Panc1 (cell line): ENCODE results near the gene SEMA3D.

ENCODE experiments used
- TF ChIP-seq, protein P1 (sequence below), 2 experiments: IDR thresholded peaks; 2 replicates each; pipeline ENCODE4 v1.6.1; 2011 to 2012; ENCODE audit warnings: low read depth in 2 of 2, control low read depth in 1 of 2, low read length in 1 of 2, mild to moderate bottlenecking in 1 of 2, moderate library complexity in 1 of 2; ENCODE audit not compliant: insufficient read depth in 1 of 2
- TF ChIP-seq, protein P2 (sequence below): fragments of 450-650 bp; IDR thresholded peaks from 2 replicates; pipeline ENCODE4 v1.5.1; 2017; ENCODE audit warnings: mild to moderate bottlenecking

DNA sequence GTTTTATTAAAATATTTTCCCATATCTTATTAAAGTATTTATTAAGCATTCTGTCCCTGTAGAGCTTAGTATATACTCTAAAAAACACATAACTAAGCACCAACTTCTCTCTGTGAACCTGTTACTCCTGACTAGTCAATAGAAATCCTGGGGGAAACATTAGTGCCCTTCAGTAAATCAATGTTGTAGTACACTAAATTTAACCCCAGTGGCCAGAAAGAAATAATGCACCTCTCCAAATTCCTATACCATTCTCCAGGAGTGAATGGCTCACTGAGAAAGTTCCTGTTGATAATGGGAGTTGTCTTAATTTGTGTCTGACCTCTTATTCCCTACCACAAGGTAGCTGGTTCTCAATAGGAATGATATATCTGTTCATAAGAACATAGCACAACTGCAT is 188.2 kb downstream of the SEMA3D start:
- TF ChIP-seq, protein P1, sequence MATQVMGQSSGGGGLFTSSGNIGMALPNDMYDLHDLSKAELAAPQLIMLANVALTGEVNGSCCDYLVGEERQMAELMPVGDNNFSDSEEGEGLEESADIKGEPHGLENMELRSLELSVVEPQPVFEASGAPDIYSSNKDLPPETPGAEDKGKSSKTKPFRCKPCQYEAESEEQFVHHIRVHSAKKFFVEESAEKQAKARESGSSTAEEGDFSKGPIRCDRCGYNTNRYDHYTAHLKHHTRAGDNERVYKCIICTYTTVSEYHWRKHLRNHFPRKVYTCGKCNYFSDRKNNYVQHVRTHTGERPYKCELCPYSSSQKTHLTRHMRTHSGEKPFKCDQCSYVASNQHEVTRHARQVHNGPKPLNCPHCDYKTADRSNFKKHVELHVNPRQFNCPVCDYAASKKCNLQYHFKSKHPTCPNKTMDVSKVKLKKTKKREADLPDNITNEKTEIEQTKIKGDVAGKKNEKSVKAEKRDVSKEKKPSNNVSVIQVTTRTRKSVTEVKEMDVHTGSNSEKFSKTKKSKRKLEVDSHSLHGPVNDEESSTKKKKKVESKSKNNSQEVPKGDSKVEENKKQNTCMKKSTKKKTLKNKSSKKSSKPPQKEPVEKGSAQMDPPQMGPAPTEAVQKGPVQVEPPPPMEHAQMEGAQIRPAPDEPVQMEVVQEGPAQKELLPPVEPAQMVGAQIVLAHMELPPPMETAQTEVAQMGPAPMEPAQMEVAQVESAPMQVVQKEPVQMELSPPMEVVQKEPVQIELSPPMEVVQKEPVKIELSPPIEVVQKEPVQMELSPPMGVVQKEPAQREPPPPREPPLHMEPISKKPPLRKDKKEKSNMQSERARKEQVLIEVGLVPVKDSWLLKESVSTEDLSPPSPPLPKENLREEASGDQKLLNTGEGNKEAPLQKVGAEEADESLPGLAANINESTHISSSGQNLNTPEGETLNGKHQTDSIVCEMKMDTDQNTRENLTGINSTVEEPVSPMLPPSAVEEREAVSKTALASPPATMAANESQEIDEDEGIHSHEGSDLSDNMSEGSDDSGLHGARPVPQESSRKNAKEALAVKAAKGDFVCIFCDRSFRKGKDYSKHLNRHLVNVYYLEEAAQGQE (IDR thresholded peaks at IDR 0.05; ENCODE audit: insufficient read depth in 1 of 2, low read depth in 2 of 2, low read length in 1 of 2): no peak
- TF ChIP-seq, protein P2, sequence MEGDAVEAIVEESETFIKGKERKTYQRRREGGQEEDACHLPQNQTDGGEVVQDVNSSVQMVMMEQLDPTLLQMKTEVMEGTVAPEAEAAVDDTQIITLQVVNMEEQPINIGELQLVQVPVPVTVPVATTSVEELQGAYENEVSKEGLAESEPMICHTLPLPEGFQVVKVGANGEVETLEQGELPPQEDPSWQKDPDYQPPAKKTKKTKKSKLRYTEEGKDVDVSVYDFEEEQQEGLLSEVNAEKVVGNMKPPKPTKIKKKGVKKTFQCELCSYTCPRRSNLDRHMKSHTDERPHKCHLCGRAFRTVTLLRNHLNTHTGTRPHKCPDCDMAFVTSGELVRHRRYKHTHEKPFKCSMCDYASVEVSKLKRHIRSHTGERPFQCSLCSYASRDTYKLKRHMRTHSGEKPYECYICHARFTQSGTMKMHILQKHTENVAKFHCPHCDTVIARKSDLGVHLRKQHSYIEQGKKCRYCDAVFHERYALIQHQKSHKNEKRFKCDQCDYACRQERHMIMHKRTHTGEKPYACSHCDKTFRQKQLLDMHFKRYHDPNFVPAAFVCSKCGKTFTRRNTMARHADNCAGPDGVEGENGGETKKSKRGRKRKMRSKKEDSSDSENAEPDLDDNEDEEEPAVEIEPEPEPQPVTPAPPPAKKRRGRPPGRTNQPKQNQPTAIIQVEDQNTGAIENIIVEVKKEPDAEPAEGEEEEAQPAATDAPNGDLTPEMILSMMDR: no peak; the same call in 1 of the 2 replicates
